NCI-H82 (cell line): ENCODE measurements around the gene WNK2.
"Not testable (repeated sequence)": the region's sequence is repeated elsewhere in the genome, so short reads cannot be mapped to it uniquely, and the experiment has no call there.

Experiments
- DNase-seq: peaks from one replicate; lab custom pipeline; 2025; lab: John Stamatoyannopoulos, UW

Gene WNK2

GRCh38 chr9:93236541-93237206 is 52.7 kb downstream of the WNK2 start:
- DNase-seq = no peak

- DNase-seq = no peak
Observed at GRCh38 chr9:93237540-93237939, 53.6 kb downstream of the WNK2 start.

- no peak for DNase-seq
Observed at GRCh38 chr9:93238953-93239925, 55.3 kb downstream of the WNK2 start.

GRCh38 chr9:93240891-93241334 is 57.0 kb downstream of the WNK2 start:
- no peak for DNase-seq

- DNase-seq = no peak
Observed at GRCh38 chr9:93243112-93243511, 59.2 kb downstream of the WNK2 start.

GRCh38 chr9:93244101-93244500 is 60.2 kb downstream of the WNK2 start:
- peak; percentile 78 for DNase-seq

GRCh38 chr9:93244510-93245436 is 60.8 kb downstream of the WNK2 start:
- no peak for DNase-seq

- DNase-seq = no peak
Observed at GRCh38 chr9:93245437-93245970, 61.6 kb downstream of the WNK2 start.

- DNase-seq = no peak
Observed at GRCh38 chr9:93246111-93246510, 62.2 kb downstream of the WNK2 start.

GRCh38 chr9:93246526-93246925 is 62.6 kb downstream of the WNK2 start:
- DNase-seq = no peak

- no peak for DNase-seq
Observed at GRCh38 chr9:93247099-93247865, 63.3 kb downstream of the WNK2 start.

GRCh38 chr9:93247892-93248291 is 64.0 kb downstream of the WNK2 start:
- DNase-seq = no peak

GRCh38 chr9:93248386-93249040 is 64.6 kb downstream of the WNK2 start:
- peak; percentile 6 for DNase-seq

GRCh38 chr9:93250185-93250584 is 66.2 kb downstream of the WNK2 start:
- no peak for DNase-seq

- not testable (repeated sequence) for DNase-seq
Observed at GRCh38 chr9:93251309-93251708, 67.4 kb downstream of the WNK2 start.

- DNase-seq = no peak
Observed at GRCh38 chr9:93252116-93252780, 68.3 kb downstream of the WNK2 start.

- no peak for DNase-seq
Observed at GRCh38 chr9:93252781-93253530, 69.0 kb downstream of the WNK2 start.

- no peak for DNase-seq
Observed at GRCh38 chr9:93253633-93254032, 69.7 kb downstream of the WNK2 start.

GRCh38 chr9:93254061-93254481 is 70.1 kb downstream of the WNK2 start:
- DNase-seq = no peak
